Tibial nerve (tissue), 4 donors: ENCODE results near the gene TUBA3E. TPM values are rescaled to one million over a fixed set of nuclear protein-coding genes. Genes with fewer than 3 reads are reported as not detected.
"Not testable (repeated sequence)": the region's sequence is repeated elsewhere in the genome, so short reads cannot be mapped to it uniquely, and the experiment has no call there.

ENCODE experiments used
- DNase-seq, 2 donors: peaks; one replicate each; pipeline ENCODE4 v3.0.0-alpha.2; 2019; ENCODE audit warnings: low spot score in 2 of 2
- H3K27ac ChIP-seq, 4 donors: fragments of 200-600 bp; sonication (generic) in 3 of 4; one replicate each; pipeline ENCODE4 v1.5.1; 2017 to 2019; ENCODE audit warnings: mild to moderate bottlenecking in 1 of 4
- H3K27me3 ChIP-seq, 2 donors: fragments of 200-600 bp; sonication (generic) in 1 of 2; one replicate each; pipeline versions ENCODE4 v1.5.1 to v1.6.0; 2017 to 2019
- H3K36me3 ChIP-seq, 3 donors: fragments of 200-600 bp; sonication (generic); one replicate each; pipeline ENCODE4 v1.5.1; 2018 to 2019
- H3K4me1 ChIP-seq, 4 donors: fragments of 200-600 bp; sonication (generic) in 3 of 4; one replicate each; pipeline ENCODE4 v1.5.1; 2017 to 2019
- H3K4me3 ChIP-seq, 4 donors: fragments of 200-600 bp; sonication (generic) in 3 of 4; one replicate each; pipeline ENCODE4 v1.5.1; 2017 to 2019; ENCODE audit warnings: mild to moderate bottlenecking in 1 of 4, moderate library complexity in 1 of 4
- H3K9me3 ChIP-seq, 4 donors: fragments of 200-600 bp; sonication (generic) in 3 of 4; one replicate each; pipeline ENCODE4 v1.5.1; 2017 to 2019
- EP300 ChIP-seq, 2 donors: sonication (generic); formaldehyde crosslinking; IDR thresholded peaks; one replicate each; pipeline ENCODE4 v1.6.1; 2017; ENCODE audit warnings: antibody characterized with exemption in 2 of 2, mild to moderate bottlenecking in 1 of 2
- POLR2A ChIP-seq, 2 donors: fragments of 450-650 bp; IDR thresholded peaks; one replicate each; pipeline ENCODE4 v1.6.1; 2017; ENCODE audit warnings: antibody characterized with exemption in 2 of 2, mild to moderate bottlenecking in 2 of 2, moderate library complexity in 2 of 2
- WGBS, 2 donors: methylation state at CpG; one replicate each; pipeline ENCODE4 v1.1.5; 2018; 5-methylcytosine and 5-hydroxymethylcytosine counted together
- total RNA-seq, 4 donors: library from RNA; depleted of rRNA; stranded (reverse); fragments of >200 nt; gene quantifications; one replicate each; pipeline ENCODE4 v1.1.0, GENCODE V29; 2016
- TF ChIP-seq, protein P1 (sequence below), 5 experiments: fragments of 200-600 bp in 3 of 5; fragments of 450-650 bp in 2 of 5; sonication (generic) in 3 of 5; IDR thresholded peaks; one replicate each; pipeline ENCODE4 v1.5.1; 2016 to 2019; ENCODE audit warnings: antibody characterized with exemption in 5 of 5, mild to moderate bottlenecking in 3 of 5, moderate library complexity in 2 of 5

TUBA3E gene
- total RNA-seq, 4 donors from 2014 or later, result not detected

DNA sequence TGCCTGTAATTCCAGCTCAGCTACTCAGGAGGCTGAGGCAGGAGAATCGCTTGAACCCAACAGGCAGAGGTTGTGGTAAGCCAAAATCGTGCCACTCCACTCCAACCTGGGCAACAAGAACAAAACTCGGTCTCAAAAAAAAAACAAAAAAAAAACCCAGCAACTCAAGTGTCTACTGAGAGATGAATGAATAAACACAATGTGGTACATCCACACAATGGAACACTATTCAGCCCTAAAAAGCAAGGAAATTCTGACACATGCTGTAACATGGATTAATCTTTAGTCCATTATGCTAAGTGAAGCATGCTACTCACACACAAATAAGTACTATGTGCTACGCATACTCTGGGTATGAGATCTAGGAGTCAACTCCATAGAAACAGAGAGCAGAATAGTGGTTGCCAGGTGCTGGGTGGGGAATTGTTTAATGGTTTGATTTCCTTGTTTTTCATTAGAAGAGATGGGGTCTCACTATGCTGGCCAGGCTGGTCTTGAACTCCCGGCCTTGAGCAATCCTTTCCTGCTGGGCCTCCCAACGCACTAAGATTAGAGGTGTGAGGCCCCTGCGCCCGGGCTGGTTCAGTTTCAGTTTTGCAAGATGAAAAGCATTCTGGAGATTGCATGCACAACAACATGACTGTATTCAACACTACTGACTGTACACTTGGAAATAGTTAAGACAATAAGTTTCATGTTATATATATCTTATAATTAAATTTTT, 32.8 kb downstream of the TUBA3E start:
- Histone ChIP-seq H3K9me3 (no peaks in the 10 kb centered on the region), H3K36me3 (peaks cover 0 to 91% (median 7%) of the 10 kb centered on the region in 3 donors), H3K4me1 (no peaks in the 10 kb centered on the region), H3K27me3 (no peaks in the 10 kb centered on the region), H3K4me3 (no peak overlapping the region), H3K27ac (no peak overlapping the region)
- 94 to 98% methylated on average over 8 of the region's 8 CpGs for WGBS, 2 donors
- TF ChIP-seq, protein P1, sequence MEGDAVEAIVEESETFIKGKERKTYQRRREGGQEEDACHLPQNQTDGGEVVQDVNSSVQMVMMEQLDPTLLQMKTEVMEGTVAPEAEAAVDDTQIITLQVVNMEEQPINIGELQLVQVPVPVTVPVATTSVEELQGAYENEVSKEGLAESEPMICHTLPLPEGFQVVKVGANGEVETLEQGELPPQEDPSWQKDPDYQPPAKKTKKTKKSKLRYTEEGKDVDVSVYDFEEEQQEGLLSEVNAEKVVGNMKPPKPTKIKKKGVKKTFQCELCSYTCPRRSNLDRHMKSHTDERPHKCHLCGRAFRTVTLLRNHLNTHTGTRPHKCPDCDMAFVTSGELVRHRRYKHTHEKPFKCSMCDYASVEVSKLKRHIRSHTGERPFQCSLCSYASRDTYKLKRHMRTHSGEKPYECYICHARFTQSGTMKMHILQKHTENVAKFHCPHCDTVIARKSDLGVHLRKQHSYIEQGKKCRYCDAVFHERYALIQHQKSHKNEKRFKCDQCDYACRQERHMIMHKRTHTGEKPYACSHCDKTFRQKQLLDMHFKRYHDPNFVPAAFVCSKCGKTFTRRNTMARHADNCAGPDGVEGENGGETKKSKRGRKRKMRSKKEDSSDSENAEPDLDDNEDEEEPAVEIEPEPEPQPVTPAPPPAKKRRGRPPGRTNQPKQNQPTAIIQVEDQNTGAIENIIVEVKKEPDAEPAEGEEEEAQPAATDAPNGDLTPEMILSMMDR (IDR thresholded peaks at IDR 0.05), result no peak
- no peak for TF ChIP-seq EP300 (IDR thresholded peaks at IDR 0.05)
- no peak for TF ChIP-seq POLR2A (IDR thresholded peaks at IDR 0.05)
- DNase-seq, result no peak

DNA sequence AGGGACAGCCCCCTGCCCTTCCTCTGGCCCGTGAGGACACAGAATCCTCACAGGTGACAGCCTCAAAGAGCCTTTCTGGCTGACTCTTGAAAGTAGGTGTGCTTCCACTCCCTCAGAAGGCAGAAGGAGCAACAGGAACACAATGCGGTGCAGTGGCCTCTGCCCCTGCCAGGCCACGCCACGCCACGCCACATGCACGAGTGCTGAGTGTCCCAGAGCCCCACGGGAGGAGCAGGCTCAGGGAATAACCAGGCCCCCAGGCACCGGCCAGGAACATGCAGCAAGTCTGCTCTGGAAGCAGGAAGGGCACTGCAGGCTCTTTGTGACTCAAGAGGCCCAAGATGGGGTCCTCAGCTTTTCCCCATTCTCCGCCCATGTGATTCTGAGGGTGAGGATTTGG, 35.3 kb downstream of the TUBA3E start:
- Histone ChIP-seq H3K27ac (no peak overlapping the region), H3K4me1 (no peaks in the 10 kb centered on the region), H3K27me3 (no peaks in the 10 kb centered on the region), H3K4me3 (no peak overlapping the region), H3K9me3 (no peaks in the 10 kb centered on the region), H3K36me3 (peaks cover 0 to 96% (median 7%) of the 10 kb centered on the region in 3 donors)
- TF ChIP-seq EP300 (IDR thresholded peaks at IDR 0.05), result no peak
- no peak for TF ChIP-seq POLR2A (IDR thresholded peaks at IDR 0.05)
- TF ChIP-seq, protein P1 (IDR thresholded peaks at IDR 0.05), result no peak
- DNase-seq, result no peak
- WGBS, 2 donors, result 84 to 92% methylated on average over 6 to 8 of the region's 9 CpGs

DNA sequence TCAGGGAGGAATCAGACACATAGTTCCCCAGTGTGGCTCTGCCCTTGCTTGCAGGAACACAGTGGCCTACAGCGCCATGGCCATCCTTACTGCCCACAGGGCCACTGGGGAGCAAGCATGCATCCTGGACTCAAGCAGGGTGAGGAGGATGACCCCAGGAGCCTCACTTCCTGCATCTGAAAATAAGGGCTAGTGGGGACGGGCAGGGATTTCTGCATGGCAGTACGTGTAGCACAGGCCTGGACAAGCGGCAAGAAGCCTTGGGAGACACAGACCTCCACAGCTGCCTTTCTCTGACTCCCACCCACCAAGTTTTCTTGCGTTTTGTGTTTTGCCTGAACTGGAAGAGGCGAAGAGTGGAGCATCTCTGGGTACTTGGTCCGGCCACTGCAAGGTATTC, 35.8 kb downstream of the TUBA3E start:
- H3K27me3 ChIP-seq, H3K27ac ChIP-seq, H3K4me1 ChIP-seq, DNase-seq, H3K9me3 ChIP-seq, H3K4me3 ChIP-seq: not testable (repeated sequence)
- 88 to 93% methylated on average over 6 of the region's 7 CpGs for WGBS, 2 donors
- peaks cover 0 to 96% (median 7%) of the 10 kb centered on the region in 3 donors for H3K36me3 ChIP-seq

DNA sequence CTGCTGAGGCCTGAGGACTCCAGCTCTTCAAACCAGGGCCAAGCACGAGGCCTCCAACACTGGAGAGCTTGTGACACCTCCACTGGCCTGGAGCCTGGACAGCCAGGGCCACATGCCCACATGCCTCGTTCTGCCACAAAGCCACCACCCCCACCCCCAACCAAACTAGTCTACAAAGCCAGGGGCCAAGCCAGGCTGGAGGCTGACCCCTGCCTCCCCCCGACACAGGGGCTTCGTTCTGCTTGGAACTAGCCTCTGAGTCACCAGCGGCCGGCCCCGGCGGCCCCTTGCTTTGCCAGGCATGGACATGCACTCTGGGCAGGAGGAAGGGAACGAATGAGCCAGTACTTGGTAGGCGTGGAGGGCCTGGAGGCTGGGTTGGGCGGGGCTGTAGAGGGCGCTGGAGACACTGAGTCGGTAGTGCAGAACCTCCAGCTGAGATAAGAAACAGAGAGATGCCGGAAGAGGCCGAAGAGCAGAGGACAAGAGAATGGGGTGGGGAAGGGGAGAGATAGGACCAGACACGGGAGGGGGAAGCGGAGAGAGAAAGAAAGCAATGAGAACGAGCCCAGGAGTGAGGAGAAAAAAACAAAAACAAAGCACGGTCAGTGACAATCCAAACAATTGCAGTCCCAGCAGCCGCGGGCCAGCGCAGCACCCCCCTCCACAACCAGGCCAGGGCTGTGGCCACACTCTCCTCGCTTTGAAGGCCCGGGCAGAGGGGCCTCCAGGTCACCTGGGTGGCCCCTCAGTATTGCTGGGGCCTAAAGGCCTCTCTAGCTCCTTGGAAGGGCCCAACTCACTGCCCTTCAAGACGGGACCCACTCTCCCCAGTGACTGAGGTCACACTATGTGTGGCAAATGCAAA, 37.2 kb downstream of the TUBA3E start:
- not testable (repeated sequence) for H3K4me1 ChIP-seq, DNase-seq, H3K27me3 ChIP-seq, H3K27ac ChIP-seq, H3K4me3 ChIP-seq, H3K9me3 ChIP-seq
- H3K36me3 ChIP-seq, result peaks cover 0 to 93% (median 7%) of the 10 kb centered on the region in 3 donors
- WGBS, 2 donors, result 75 to 78% methylated on average over 23 to 24 of the region's 25 CpGs

DNA sequence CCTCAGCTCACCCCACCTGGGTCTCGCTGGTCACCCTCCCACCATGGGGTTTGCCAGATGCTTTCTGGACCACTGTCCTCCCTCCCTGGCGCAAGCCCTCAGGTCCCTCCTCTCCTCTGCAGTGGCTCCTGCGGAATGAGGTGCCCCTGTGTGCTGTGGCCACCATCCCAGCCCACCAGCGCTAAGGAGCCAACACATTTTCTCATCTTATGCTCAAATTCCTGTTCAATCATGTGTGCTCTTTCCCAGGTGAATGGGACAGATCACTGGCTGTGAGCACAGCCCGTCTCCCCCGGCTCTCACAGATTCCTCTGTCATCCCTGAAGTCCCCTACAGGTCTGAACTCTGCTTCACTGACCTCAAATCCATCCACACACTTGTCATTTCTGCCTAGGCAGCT, 38.1 kb downstream of the TUBA3E start:
- Histone ChIP-seq H3K36me3 (peaks cover 0 to 93% (median 7%) of the 10 kb centered on the region in 3 donors), H3K27ac (no peak overlapping the region), H3K4me3 (no peak overlapping the region), H3K27me3 (no peaks in the 10 kb centered on the region), H3K9me3 (no peaks in the 10 kb centered on the region), H3K4me1 (no peaks in the 10 kb centered on the region)
- WGBS, 2 donors, result 94 to 100% methylated on average over 6 of the region's 6 CpGs
- DNase-seq, result no peak
- TF ChIP-seq, protein P1 (IDR thresholded peaks at IDR 0.05), result no peak
- no peak for TF ChIP-seq EP300 (IDR thresholded peaks at IDR 0.05)
- no peak for TF ChIP-seq POLR2A (IDR thresholded peaks at IDR 0.05)

DNA sequence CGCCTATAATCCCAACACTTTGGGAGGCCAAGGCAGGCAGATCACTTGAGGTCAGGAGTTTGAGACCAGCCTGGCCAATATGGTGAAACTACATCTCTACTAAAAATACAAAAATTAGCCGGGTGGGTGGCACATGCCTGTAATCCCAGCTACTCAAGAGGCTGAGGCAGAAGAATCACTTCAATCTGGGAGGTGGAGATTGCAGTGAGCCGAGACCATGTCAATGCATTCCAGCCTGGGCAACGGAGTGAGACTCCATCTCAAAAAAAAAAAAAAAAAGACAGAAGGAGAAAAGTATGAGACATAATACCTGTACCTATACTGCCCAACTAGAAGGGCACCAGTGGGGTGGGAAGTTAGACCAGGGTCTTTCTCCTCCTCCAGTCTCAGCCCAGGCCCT, 38.9 kb downstream of the TUBA3E start:
- not testable (repeated sequence) for H3K9me3 ChIP-seq, DNase-seq, H3K27me3 ChIP-seq, H3K4me3 ChIP-seq, H3K4me1 ChIP-seq, H3K27ac ChIP-seq
- peaks cover 0 to 93% (median 7%) of the 10 kb centered on the region in 3 donors for H3K36me3 ChIP-seq
- 88 to 96% methylated on average over 4 of the region's 4 CpGs for WGBS, 2 donors
